GM12864 (cell line): Measurements from ENCODE around the gene MCTP1.
A peak's percentile ranks its signal among the peaks of the same experiment; 100 is the strongest.

Source experiments
- DNase-seq: peaks from one replicate; pipeline ENCODE4 v3.0.0-alpha.2; 2011; ENCODE audit warnings: low read depth
- H3K4me3 ChIP-seq: 2 replicates; pipeline ENCODE4 v1.5.1; 2011; ENCODE audit warnings: mild to moderate bottlenecking, low read depth, low read length, control low read depth
- CTCF ChIP-seq: IDR thresholded peaks from 2 replicates; pipeline ENCODE4 v1.5.1; 2011; ENCODE audit warnings: low read depth, mild to moderate bottlenecking, moderate library complexity, low read length, control low read depth, inconsistent platforms; ENCODE audit errors: missing control alignments

Gene MCTP1

GRCh38 chr5:95284572-95285408 lies at the start of gene MCTP1:
Gene MCTP1, minus strand, starts transcription at chr5:95285094.
- peak within 1 kb of the TSS; percentile 62 for H3K4me3 ChIP-seq
- DNase-seq = no peak
- TF ChIP-seq CTCF = no peak

- no peak for DNase-seq
- no peak overlapping the region for H3K4me3 ChIP-seq
- no peak for TF ChIP-seq CTCF
Observed at GRCh38 chr5:95332158-95332557, 47.3 kb upstream of the MCTP1 start.

- no peak for DNase-seq
- H3K4me3 ChIP-seq = no peak overlapping the region
- TF ChIP-seq CTCF = no peak
Observed at GRCh38 chr5:95331358-95331757, 46.5 kb upstream of the MCTP1 start.

GRCh38 chr5:95327211-95327610 lies 42.3 kb upstream of the MCTP1 start:
- no peak for DNase-seq
- no peak for TF ChIP-seq CTCF
- no peak overlapping the region for H3K4me3 ChIP-seq

GRCh38 chr5:95317687-95318086 lies 32.8 kb upstream of the MCTP1 start:
- DNase-seq = no peak
- no peak for TF ChIP-seq CTCF

GRCh38 chr5:95317085-95317484 lies 32.2 kb upstream of the MCTP1 start:
- no peak for TF ChIP-seq CTCF
- no peak for DNase-seq
- H3K4me3 ChIP-seq = no peak overlapping the region

More at GRCh38 chr5:95317687-95318086, 32.8 kb upstream of the MCTP1 start:
- no peak overlapping the region for H3K4me3 ChIP-seq

GRCh38 chr5:95304711-95305110 lies 19.8 kb upstream of the MCTP1 start:
- H3K4me3 ChIP-seq = no peak overlapping the region
- no peak for DNase-seq
- no peak for TF ChIP-seq CTCF
